ENCODE data around the gene ATP11A.

Gene ATP11A

GRCh38 chr13:112711528-112712265 lies 21.9 kb downstream of the ATP11A start:
- no peak for FAIRE-seq

DNA sequence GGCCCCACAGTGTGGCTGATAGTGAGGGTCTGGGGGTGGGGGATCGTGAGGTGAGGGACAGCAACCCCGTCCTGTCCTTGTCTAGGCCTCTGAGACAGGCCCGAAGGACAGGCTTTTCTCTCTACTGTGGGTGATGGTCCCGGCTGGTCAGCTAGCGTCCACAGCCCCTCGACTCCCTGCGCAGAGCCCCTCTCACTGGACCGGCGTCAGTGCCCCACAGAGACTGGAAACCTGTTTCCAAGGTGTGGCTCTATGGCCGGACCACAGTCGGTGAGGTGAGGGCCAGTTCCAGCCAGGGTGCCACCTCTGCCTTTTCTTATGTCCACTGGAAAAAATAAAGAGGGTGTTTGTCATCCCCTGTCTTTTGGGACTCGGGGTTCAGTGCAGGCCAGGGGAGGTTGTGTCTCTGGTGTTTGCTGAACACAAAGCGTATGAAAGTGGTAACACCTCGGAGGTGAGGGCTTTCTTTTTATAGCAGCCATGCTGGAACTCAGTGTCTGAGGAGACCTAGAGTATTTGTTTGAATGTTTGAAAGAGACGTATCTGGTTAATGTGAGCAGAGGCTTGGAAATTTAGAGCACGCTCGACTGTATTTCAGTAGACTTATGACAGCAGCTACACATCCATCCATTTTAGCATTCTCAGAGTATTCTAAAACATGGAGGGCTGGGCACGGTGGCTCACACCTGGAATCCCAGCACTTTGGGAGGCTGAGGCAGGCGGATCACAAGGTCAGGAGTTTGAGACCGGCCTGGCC lies 22.8 kb downstream of the ATP11A start:
- no peak for FAIRE-seq

- FAIRE-seq: no peak
Measured at GRCh38 chr13:112713517-112714253, 23.8 kb downstream of the ATP11A start.

GRCh38 chr13:112714376-112715174 lies 24.7 kb downstream of the ATP11A start:
- no peak for FAIRE-seq

DNA sequence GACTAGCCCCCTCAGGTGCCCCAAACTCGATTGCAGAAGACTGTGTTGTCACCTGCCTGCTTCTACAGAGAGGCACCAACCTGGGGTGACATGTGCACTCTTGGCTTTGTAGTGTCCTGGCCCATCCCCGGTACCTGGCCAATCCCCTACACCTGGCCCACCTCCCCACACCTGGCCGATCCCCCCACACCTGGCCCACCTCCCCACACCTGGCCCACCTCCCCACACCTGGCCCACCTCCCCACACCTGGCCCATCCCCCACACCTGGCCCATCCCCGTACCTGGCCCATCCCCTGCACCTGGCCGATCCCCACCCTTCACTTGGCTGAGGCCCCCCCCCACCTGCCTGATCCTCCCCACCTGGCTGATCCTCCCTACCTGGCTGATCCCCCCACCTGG lies 25.4 kb downstream of the ATP11A start:
- FAIRE-seq: no peak

GRCh38 chr13:112715715-112716460 lies 26.1 kb downstream of the ATP11A start:
- no peak for FAIRE-seq

- FAIRE-seq: no peak
Measured at GRCh38 chr13:112716461-112716820, 26.6 kb downstream of the ATP11A start.

DNA sequence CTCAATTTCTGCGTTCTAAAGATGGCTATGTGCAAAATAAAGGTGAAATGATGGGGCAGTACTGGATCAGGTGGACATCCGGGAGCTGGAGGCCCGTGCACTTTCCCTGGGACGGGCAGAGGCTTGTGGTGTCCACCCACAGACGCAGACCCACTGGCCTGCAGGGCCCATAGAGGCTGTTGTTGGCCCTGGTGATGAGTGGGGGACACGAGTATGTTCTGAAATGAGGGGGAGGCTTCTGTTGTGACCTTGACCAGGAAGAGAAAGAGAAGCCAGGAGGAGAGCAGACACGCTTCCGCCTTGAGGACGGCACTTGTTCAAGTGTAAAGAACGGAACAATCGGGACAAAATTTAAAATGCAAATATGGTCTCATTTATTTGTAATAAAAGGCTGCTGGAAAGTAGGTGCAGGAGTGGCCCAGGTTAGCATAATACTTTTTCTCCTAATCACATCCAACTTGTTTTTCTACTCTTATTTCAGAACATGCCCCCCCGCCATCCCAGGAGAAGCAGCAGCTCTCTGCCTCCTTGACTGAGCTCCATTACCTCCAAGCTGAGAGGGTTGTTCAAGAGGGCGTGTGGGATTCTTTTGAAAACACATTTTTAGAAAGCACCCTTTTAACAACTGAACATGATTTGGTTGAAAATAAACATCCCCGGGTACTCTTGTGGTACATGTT lies 27.1 kb downstream of the ATP11A start:
- FAIRE-seq: no peak

- FAIRE-seq: no peak
Measured at GRCh38 chr13:112718318-112718717, 28.5 kb downstream of the ATP11A start.

DNA sequence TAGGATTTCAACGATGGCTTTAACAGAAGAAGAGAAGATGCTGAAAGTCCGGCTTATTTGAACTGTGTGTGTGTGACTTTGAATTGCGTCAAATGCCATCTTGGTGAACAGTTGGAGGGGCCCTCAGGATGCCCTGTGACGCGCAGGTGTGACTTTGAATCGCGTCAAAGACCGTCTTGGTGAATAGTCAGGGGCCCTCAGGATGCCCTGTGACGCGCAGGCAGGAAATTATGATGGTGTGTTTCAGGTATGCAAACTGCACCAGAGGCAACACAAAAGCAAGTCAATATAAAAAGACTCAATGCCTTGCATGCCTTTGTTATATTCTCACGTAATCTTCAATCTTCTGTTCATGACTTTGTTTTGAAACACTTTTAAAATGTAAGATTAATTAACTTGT lies 29.2 kb downstream of the ATP11A start:
- FAIRE-seq: no peak

DNA sequence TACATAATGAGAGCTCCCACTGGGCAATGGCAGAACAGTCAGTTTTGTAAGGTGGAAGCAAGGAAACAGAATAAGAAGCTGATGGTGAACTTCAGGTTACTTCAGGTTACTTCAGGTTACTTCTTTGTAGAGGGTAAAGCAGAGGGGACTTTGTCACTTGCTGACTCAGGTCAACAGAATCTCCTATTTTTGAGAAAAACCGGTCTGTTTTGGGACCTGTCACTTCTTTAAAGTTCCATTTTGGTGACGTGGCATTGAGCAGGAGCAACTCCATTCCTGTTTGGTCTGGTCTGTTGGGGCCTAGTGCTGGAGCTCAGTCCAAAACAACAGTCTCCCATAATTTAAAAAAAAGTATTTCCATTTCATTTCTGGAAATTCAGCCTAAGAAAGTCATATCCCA lies 29.7 kb downstream of the ATP11A start:
- FAIRE-seq: no peak

- FAIRE-seq: no peak
Measured at GRCh38 chr13:112720251-112720650, 30.4 kb downstream of the ATP11A start.

DNA sequence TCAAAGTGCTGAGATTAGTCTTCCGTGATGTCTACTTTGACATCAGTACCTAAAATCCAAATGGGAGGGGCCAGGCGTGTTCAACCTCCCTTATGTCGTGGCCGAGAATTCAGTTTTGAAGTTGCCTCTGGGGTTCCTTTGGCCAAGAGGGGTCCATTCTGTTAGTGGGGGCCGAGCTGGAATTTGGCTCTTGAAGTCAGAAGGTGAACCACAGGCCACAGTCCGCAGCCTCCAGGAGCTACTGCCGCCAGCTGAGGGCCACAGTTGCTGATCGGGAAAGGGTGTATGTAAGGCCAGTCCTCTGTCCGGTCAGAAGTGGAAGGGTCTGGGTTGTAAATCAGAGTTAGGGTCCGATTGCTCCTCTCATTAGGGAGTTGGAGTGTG lies 31.0 kb downstream of the ATP11A start:
- FAIRE-seq: no peak

DNA sequence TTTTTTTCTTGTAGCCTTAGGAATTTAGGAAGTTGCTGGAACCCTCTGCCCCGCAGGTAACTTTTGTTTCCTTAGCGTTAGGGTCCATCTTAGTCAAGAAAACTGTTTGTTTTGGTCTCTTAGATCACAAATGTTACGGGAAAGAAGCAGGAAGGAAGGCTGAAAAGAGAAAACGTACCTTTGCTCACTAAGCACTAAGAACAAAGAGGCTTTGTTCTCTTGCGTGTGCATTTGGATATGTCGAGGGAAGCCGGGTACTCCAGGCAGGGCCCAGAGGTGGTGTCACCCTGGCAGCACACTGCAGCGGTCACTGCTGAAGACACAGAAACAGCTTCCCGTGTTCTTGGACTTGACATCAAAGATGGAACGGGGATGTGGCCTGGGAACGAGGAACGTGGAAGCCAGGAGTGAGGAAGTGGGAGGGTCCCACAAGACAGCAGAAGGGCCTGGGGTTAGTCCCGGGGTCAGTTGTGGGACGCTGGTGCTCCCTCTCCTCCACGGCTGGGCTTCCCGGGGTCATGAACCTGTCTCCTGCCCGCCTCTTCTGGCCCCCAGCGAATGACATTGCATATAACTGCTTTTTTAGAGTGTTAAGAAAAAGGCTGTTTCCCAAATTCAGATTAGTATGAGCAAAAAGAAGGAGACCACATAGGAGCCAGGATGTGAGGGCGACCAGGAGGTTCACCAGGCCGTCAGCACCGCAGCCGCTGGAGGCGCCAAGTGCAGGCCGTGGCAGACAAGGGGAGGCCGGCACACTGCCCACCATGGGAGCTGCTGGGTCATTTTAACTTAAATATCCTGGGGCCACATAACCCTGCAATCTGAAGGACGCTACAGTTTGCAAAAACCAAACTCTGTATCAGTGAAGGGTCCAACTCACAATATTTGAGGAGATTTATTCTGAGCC lies 31.6 kb downstream of the ATP11A start:
- no peak for FAIRE-seq

DNA sequence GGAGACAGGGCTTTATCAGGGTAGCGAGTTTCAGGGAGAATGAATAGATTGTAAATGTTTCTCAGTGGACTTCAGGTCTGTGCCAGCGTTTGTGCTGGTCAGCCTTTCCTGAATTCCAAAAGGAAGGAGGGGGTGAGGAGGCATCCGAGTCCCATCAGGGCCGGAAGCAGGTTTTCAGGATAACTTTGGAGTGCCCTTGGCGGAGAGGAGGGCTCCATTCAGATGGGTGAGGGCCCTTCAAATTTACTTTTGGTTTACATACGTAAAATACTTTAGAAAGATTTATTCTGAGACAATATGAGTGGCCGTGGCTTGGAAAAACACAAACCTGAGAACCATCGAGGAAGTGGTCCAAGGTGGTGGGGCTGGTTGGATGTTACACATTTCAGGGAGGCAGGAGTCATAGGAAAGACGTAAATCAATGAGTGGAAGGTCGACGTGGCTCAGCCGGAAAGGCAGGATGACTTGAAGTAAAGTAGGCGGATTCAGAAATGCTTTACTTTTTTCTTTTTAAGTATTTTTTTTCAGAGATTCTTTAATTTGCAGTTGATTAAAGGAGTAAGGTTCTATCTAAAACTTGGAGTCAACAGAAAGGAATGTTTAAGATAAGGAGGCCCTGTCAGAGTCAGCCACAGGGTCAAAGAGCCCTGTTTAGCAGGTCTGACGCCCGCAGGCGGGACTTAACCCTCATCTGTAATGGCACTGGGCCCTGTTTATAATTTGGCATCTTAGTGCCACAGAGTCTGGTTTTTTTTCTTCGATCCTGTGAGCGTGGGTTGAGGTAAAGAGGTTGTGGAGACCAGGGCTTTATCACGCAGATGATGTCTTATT lies 32.8 kb downstream of the ATP11A start:
- no peak for FAIRE-seq

DNA sequence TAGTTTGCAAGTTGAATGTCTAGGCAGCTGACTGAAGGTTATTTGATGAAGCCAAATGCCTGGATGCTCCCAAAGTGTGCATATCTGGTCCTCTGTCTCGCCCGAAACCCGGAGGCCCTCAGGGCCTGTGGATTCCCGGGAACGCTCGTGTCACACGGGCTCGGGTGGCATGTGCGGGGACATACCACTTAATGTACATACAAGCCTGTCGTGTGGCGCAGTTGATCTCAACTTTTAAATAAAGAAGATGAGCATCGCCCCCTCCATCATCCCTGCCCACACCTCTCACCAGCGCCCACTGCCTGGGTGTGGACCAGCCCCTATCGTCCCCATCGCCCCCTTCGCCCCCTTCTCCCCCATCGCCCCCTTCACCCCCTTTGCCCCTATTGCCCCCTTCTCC lies 33.9 kb downstream of the ATP11A start:
- FAIRE-seq: no peak

DNA sequence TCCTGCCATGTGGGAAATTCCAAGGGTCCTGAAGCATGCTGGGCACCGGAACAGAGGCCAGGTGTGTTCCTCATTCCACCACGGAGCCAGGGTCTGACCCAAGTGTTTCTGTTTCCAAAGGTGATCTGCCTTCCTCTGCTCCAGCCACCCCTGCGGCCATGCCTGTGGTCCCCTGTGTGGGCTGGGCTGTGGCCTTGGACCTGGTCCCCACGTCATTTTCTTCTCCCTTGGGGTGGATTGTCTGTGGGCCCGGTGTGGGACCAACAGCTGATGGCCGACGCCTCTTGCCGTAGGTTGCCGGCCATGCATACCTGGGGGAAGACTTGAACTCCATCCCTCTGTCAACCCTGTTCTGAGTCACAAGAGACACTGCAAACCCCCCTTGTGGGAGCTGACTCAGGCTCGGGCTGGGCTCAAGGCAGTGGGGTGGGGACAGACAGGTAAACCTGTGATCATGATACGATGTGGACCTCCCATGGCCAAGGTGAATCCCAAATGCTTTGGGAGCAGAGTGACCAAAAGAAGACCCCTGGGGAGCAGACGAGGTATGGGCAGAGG lies 35.0 kb downstream of the ATP11A start:
- FAIRE-seq: no peak

GRCh38 chr13:112725346-112726015 lies 35.6 kb downstream of the ATP11A start:
- no peak for FAIRE-seq
